ELR (cell line): Measurements from ENCODE around the gene YPEL2.
A peak's percentile ranks its signal among the peaks of the same experiment; 100 is the strongest.
"Not testable (repeated sequence)": the region's sequence is repeated elsewhere in the genome, so short reads cannot be mapped to it uniquely, and the experiment has no call there.

ENCODE experiments used
- DNase-seq: peaks from one replicate; pipeline ENCODE4 v3.0.0-alpha.2; 2015; ENCODE audit warnings: low read depth

The YPEL2 gene, protein sequence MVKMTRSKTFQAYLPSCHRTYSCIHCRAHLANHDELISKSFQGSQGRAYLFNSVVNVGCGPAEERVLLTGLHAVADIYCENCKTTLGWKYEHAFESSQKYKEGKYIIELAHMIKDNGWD

DNA sequence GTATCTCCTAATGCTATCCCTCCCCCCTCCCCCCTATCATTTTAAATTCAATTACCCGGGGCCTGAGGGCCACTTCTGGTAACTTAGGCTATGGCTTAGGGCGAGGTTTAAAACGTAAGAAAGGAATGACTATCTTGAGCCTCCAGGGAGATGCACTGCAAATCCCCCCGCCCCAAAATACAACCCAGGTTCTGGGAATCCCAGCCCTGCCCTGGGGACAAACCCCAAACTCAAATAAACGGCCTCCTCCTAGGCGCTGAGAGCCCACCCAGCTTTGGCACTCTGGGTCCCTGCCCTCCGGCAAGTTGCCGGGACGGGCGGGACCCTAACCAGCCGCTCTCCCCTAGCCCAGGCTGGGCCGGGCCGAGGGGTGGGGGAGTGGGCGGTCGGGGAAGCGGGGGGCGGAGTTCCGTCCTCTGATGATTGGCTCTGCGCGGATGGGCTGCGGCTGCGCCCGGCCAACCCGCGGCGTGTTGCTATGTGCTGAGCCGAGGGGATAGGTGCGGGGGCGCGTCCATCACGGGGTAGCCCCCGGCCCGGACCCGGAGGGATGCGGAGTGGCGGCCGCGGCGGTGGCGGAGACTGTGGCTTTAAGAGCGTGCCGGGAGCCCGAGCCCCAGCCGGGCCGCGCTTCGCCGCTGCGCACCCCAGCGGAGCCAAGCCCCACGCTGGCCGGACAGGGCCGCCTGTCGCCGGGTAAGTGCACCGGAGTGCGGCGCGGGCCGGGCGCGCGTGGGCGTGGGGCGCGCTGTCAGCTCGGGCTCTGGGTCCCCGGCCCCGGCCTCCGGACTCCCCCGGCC is at the start of gene YPEL2:
TSS of gene YPEL2 (plus strand) at position 527 of the 800 bp plus-strand sequence. CDS start 21,755 bp downstream, outside the sequence.
- DNase-seq, result peak; percentile 95

DNA sequence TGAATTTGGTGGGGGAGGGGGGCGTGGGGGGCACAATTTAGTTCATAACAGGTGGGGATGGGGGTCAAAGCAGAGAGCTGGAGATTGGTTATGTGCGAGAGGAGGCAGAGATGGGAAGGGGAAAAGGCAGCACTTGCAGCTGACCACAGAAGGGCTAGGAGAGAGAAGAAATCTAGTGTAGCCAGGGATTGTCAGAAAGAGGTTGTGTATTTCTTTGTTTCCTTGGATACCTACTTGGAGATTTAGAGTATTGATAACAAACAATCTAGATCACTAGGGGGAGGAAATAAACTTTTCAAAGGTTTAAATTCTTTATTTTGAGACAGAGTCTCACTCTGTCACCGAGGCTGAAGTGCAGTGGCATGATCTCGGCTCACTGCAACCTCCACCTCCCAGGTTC is 47.1 kb upstream of the YPEL2 start:
- no peak for DNase-seq

DNA sequence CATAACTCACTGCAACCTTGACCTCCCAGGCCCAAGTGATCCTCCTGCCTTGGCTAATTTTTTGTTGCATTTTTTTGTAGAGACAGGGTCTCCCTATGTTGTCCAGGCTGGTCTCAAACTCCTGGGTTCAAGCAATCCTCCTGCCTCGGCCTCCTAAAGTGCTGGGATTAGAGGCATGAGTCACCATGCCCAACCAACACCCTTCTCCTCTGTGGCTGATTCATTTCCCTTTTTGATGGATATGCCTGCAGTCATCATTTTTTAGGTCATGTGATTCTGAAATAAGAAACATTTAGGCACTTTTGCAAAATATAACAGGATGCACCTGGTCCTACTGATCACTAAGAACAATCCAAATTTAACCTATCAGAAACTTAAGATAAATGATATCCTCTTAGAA is 44.0 kb upstream of the YPEL2 start:
- DNase-seq, result peak; percentile 75

DNA sequence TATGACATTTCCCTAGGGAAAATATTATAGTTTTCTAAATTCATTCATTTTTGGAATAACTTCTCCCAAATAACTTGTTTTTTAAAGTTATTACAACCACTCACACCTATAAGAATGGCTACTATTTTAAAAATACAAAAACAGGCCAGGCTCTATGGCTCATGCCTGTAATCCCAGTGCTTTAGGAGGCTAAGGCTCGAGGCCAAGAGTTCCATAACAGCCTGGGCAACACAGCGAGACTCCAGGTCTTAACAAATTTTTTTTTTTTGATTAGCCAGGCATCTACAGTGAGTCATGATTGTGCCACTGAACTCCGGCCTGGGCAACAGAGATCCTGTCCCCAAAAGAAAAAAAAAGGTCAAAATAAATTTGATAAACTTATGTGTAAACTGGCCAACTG is 43.6 kb upstream of the YPEL2 start:
- DNase-seq, result peak; percentile 20

DNA sequence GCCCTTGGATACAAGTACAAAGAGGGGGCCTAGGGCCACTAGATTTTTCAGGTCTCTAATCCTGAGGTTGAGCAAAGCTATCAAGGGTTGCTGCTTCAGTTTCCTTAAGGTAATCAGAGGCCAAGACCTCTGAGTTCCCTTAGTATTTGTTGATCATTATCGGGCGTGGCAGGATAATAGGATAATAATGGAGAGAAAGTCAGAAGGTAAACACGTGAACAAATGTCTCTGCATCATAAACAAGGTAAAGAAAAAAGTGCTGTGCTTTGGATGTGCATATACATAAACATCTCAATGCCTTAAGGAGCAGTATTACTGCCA is 41.5 kb upstream of the YPEL2 start:
- DNase-seq, result no peak

DNA sequence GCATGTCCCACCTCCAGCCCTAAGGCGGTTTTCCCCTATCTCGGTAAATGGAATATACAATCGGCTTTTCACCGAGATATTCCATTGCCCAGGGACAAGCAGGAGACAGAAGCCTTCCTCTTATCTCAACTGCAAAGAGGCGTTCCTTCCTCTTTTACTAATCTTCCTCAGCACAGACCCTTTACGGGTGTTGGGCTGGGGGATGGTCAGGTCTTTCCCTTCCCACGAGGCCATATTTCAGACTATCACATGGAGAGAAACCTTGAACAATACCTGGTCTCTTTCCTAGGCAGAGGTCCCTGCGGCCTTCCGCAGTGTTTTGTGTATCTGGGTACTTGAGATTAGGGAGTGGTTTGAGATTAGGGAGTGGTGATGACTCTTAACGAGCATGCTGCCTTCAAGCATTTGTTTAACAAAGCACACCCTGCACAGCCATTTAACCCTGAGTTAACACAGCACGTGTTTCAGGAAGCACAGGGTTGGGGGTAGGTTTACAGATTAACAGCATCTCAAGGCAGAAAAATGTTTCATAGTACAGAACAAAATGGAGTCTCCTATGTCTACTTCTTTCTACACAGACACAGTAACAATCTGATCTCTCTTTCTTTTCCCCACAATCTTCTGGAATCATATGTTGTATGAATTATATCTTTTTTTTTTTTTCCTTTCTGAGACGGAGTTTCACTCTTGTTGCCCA is 41.0 kb upstream of the YPEL2 start:
- DNase-seq, result not testable (repeated sequence)

DNA sequence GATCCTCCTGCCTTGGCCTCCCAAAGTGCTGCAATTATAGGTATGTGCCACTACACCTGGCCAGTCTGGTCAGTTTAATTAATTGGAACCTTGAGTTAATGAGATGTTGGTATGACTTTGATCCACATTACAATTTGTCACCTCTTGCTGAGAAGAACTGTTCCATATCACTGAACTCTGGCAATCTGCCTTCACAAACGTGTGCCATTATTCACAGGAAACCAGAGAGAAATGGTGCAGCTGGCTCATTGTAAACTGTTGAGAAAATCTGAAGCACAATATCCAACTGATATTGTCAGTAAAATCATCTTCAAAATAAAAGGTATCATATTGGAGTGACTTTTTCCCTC is 39.3 kb upstream of the YPEL2 start:
- no peak for DNase-seq

DNA sequence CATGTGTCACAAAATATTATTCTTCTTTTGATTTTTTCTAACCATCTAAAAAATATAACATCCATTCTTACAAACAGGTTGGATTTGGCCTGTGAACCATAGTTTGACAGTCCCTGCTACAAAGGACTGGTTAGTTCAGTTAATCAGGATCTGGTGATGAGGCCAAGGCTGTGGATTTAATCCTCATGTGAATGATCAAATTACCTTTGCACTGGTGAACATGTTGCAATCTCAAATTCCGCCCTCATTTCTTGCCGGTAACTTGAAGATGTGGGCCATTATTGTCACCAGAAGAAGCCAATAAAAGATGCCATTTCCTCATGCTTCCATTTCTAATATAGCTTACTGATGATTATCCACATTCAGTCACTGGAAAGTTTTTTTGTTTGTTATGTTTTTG is 35.3 kb upstream of the YPEL2 start:
- no peak for DNase-seq

DNA sequence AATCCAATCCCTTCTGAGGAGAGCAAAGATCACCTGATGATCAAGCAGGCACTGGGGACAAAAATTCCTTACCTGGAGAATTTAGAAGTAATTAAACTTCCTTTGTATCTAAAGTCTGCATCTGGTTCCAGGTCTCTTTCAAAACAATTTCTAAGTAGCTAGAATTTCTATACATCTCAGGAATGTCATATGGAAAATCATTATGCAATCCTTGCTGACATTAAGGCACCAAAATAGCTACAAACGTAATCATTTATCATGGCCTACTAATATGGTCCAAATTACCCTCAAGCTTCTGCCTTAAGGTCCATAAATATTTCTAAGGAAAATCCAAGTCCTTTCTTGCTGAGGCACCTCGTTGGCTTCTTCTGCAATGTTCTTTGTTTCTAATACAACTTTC is 32.9 kb upstream of the YPEL2 start:
- no peak for DNase-seq

DNA sequence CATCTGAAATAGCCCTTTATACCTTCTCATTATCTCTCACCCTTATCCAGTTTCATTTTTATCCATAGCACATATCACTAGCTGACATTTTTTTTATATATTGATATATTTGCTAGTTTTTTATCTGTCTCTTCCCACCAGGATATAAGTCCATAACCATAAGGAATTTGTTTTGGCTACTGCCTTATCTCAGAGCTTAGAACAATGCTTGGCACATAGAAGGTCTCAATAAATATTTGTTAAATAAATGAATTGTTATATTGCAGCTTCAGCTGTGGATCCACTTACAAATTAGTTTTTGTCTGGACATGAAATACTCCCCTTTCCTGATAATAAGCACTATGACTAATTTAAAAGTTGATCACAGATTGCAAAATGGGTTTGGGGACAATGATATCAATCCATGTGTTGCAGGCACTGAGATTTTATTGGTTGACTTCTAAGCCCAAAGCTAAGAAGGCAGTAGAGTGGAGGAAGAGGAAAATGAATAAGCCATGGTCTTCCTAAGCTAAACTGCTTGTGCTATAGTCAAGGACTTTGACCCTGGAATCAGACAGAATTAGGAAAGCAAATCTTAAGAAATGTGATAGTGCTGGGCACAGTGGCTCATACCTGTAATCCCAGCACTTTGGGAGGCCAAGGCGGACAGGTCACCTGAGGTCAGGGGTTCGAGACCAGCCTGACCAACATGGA is 31.9 kb upstream of the YPEL2 start:
- no peak for DNase-seq

DNA sequence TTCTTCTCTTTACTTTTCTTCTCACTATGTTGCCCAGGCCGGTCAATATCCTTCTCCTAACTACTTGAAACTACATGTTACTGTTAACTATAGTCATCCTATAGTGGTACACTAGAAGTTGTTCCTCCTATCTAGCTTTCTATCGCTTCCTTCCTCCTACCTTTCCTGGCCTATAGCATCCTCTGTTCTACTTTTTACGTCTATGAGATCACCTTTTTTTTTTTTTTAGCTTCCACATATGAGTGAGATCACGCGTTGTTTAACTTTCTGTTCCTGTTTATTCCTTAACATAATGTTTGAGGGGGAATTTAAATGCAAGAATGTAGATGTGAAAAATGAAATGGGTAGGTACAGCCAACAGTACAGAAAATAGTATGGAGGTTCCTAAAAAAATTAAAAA is 30.5 kb upstream of the YPEL2 start:
- no peak for DNase-seq

DNA sequence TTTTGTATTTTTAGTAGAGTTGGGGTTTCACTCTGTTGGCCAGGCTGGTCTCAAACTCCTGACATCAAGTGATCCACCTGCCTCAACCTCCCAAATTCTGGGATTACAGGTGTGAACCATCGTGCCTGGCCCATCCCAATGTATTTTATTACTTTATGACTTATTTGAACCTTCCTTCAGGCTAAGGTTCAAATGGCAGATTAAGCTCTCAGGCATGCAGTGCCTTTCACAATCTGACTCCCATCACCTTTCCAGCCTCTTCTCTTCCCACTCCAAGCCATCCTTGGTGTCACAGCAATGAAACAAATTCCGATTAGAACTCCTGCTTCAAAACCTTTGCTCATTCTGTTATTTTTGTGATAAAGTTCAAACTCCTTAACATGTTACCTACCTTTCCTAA is 26.6 kb upstream of the YPEL2 start:
- no peak for DNase-seq

DNA sequence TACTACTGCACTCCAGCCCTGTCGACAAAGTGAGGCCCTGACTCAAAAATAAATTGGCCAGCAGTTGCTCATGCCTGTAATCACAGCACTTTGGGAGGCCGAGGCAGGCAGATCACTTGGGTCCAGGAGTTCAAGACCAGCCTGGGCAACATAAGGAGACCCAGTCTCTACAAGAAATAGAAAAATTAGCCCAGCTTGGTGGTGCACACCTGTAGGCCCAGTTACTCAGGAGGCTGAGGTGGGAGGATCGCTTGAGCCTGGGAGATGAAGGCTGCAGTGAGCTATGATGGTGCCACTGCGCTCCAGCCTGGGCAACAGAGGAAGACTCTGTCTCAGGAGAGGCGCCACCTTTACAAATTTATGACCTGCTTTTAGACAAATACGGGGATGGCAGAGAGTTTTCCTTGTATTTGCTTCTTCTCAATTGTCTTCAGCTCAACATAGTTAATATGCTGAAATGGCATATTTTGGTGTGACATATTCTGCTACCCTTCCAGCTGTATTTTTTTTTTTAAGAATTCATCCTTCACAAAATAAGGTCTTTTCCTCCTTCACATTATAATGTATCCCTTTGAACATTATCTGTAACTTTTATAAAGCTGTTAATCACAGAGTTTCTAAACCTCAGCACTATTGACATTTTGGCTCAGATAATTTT is 21.1 kb upstream of the YPEL2 start:
- DNase-seq, result no peak

DNA sequence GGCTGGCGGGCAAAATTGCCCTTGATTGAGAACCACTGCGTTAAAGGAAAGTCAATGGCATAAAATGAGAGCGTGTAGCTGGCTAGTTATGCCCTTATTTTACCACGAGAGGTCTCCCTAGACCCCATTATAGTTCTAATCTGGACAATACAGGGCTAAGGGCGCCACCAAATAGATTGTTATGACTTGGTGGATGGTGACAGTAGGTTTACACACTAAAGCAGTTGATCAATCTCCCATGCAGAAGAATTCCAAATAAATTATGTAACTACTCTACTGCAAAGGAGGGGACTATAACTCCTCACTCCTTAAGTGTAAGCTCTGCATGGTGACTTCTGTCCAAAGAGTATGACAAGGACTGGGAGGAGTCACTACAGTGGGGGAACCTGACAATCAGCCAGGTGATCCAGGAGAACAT is 20.4 kb upstream of the YPEL2 start:
- DNase-seq, result peak; percentile 81

DNA sequence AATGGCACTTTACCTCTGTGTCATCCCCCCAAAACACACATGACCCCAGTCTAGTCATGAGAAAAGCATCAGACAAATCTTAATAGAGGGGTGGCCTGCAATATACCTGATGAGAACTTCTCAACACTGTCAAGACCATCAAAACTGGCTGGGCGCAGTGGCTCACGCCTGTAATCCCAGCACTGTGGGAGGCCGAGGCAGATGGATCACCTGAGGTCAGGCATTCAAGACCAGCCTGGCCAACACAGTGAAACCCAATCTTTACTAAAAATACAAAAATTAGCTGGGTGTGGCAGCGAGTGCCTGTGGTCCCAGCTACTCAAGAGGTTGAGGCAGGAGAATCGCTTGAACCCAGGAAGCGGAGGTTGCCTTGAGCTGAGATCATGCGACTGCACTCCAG is 19.9 kb upstream of the YPEL2 start:
- not testable (repeated sequence) for DNase-seq

DNA sequence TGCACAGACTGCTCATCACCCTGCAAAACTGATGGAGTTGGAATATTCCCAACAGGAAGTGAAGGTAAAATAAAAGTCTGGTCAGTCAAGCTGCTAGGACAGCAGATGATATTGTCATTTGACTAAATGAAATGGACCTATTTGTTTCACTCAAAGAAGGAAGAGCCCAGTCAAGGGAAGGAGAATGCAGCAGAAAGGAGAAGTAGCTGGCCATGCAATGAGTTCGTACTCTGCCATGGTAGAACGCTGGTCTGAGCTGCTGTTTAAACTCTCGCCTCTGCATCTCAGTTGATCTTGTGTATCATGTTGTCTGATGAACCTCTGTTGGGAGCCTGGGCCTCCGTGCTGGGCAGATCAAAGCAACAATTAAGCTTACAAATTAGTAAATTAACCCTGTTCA is 15.6 kb upstream of the YPEL2 start:
- DNase-seq, result no peak

DNA sequence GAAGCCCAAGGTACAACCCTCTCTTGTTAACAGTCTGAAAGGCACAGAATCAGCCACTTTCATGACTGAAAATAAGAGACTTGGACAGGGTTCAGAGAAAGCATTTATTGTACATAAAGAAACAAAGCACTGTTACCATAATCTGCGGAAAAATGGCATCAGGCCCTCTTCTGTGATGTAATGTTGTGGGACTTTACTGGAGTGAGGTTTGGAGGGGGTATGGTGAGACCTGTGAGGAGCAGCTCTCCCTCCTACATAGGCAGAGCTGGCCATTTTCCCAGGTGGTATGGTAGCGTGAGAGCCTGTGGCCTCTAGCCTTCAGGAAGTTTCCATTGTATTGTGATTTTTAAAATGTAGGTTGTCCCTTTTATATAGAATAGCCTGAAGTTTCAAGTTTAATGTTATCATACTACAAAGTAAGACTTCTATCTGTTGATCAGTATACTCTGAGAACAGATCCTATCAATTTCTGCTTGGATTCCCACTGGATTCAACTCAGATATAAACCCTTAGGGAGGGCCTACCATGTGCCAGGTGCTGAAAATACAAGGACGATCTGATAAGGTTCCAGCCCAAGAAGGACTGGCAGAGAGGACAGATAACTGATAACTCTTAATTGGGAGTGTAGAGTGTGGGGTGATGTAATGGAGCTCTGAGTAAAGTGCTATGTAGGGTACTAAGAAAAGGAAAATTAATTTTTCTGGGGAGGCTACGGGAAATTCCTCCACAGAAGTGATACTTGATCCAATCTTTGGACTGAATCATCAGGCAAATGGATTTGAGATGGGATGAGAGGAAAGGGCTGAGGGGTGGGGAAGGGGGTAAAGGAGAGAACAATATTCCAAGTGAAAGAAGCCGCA is 4.1 kb upstream of the YPEL2 start:
- no peak for DNase-seq

DNA sequence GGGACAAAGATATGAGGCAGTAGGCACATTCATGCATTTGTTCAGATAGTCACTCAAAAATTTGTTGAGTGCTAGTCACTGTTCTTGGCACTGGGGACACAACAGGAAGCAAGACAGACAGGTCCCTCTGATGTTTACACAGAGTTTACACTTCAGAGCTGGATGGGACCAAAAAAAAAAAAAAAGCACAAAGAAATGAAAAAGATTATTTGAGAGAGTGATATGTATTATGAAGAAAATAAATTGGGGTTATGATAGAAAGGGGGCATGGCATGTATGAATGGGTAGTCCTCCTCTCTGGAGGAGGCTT is 3.5 kb upstream of the YPEL2 start:
- DNase-seq, result no peak

DNA sequence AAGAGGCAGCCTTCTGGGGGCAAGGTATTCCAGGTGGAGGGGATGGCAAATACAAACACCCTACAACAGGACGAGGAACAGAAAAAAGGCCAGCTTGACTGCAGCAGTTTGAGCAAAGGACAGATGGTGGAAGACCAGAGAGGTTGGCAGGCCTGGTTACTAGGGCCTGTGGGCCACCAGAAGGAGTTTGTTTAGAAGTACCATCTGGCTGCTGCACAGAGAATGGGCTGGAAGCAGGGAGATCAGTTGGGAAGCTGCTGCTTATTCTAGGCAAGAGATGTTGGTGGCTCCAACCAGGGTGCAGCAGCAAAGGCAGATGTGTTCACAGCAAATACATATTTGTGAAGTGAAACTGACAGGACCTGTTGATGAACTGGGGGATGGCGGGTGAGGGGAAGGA is 2.9 kb upstream of the YPEL2 start:
- no peak for DNase-seq

DNA sequence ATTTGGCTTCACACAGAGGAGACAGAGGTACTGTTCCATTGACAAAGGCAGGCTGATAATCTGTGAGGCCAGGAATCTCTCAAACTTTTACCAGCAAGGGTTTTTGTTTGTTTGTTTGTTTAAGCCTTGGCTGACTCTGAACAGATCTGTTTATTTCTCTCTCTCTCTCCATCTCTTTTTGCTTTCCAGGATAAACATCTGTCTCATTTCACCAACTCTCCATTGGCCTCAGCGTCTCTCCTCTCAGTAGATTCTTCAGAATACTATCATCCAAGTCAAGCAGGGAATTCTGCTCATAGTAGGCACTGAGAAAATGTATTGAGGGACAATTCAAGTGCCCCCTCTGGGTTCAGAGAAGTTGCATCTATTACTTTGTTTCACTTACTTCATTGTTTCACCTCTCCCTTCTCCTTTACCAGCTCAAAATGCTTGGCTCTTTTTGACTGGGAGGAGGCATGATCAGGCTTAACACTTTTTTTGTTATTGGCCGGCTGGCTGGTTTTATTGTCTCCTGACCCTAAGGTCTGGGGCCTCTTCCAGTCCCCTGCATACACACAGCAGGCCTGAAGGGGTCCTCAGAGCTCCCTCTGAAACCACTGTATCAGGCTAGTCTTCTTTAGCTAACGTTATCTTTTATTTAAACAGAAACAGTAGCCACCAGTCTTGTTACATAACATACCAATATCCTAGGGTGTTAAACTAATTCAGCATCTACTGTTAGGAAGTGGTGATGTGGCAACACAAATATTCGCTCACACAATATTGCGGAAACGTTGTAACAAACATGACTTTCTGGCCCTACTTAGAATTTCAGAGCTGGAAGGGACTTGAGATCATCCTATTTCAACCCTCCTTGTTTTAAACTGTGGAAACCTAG is 2.0 kb upstream of the YPEL2 start:
- peak; percentile 83 for DNase-seq
